OCI-LY1 (cell line): Measurements from ENCODE around the gene ACER3.

ENCODE experiments used
- H2AFZ ChIP-seq: fragments of 200-600 bp; sonication (generic), shearing (Covaris generic); 2 replicates; pipeline ENCODE4 v1.6.0; 2014; ENCODE audit warnings: antibody characterized with exemption, mild to moderate bottlenecking, low read length
- H3F3A ChIP-seq: fragments of 200-600 bp; sonication (generic), shearing (Covaris generic); 2 replicates; pipeline ENCODE4 v1.6.0; 2014; ENCODE audit warnings: mild to moderate bottlenecking, antibody characterized with exemption, low read length, moderate library complexity; ENCODE audit not compliant: insufficient read depth
- H3K27ac ChIP-seq: fragments of 200-600 bp; sonication (generic); 2 replicates; pipeline ENCODE4 v1.5.1; 2014; ENCODE audit warnings: low read length, mixed run types, mild to moderate bottlenecking, low read depth; ENCODE audit not compliant: poor library complexity, severe bottlenecking
- H3K27me3 ChIP-seq: fragments of 200-600 bp; sonication (generic); 2 replicates; pipeline ENCODE4 v1.6.0; 2014; ENCODE audit warnings: antibody characterized with exemption, mild to moderate bottlenecking, low read length, moderate library complexity; ENCODE audit not compliant: insufficient read depth
- H3K36me3 ChIP-seq: fragments of 200-600 bp; sonication (generic); 2 replicates; pipeline ENCODE4 v1.6.1; 2014; ENCODE audit warnings: mild to moderate bottlenecking, antibody characterized with exemption, low read length, moderate library complexity, mixed read lengths; ENCODE audit not compliant: insufficient read depth
- H3K4me1 ChIP-seq: fragments of 200-600 bp; sonication (generic); 2 replicates; pipeline ENCODE4 v1.5.1; 2014; ENCODE audit warnings: mild to moderate bottlenecking, low read length, moderate library complexity; ENCODE audit not compliant: insufficient read depth, severe bottlenecking
- H3K4me2 ChIP-seq: fragments of 200-600 bp; sonication (generic), shearing (Covaris generic); 2 replicates; pipeline ENCODE4 v1.6.1; 2014; ENCODE audit warnings: low read length
- H3K4me3 ChIP-seq: fragments of 200-600 bp; sonication (generic); 2 replicates; pipeline ENCODE4 v1.5.1; 2014; ENCODE audit warnings: low read length, low read depth, mild to moderate bottlenecking, mixed read lengths; ENCODE audit not compliant: poor library complexity, severe bottlenecking
- H3K79me2 ChIP-seq: fragments of 200-600 bp; shearing (Covaris generic); 2 replicates; pipeline ENCODE4 v1.6.1; 2016; ENCODE audit warnings: mixed run types, low read length, mixed read lengths; ENCODE audit not compliant: insufficient read depth
- H3K9ac ChIP-seq: fragments of 200-600 bp; sonication (generic), shearing (Covaris generic); 2 replicates; pipeline ENCODE4 v1.6.1; 2014; ENCODE audit warnings: mild to moderate bottlenecking, low read length, mixed read lengths
- H3K9me2 ChIP-seq: fragments of 200-600 bp; sonication (generic), shearing (Covaris generic); 2 replicates; pipeline ENCODE4 v1.6.1; 2014; ENCODE audit warnings: low read depth, mild to moderate bottlenecking, low read length, mixed read lengths
- H3K9me3 ChIP-seq: fragments of 200-600 bp; shearing (Covaris generic); 2 replicates; pipeline ENCODE4 v1.6.1; 2014; ENCODE audit warnings: low read length, mixed read lengths
- H4K20me1 ChIP-seq: fragments of 200-600 bp; sonication (generic), shearing (Covaris generic); 2 replicates; pipeline ENCODE4 v1.6.0; 2016; ENCODE audit warnings: mild to moderate bottlenecking, low read length; ENCODE audit not compliant: insufficient read depth
- CTCF ChIP-seq: fragments of 200-600 bp; sonication (generic), shearing (Covaris generic); IDR thresholded peaks from 2 replicates; pipeline ENCODE4 v1.5.1; 2017; ENCODE audit warnings: mild to moderate bottlenecking, antibody characterized with exemption, low read length, moderate library complexity, mixed read lengths
- EZH2 ChIP-seq: fragments of 200-600 bp; sonication (generic), shearing (Covaris generic); IDR thresholded peaks from 2 replicates; pipeline ENCODE4 v1.8.0; 2017; ENCODE audit warnings: borderline replicate concordance, mixed run types, mild to moderate bottlenecking, antibody characterized with exemption, low read length, moderate library complexity, mixed read lengths

Gene ACER3

GRCh38 chr11:77019976-77020595 is 159.4 kb downstream of the ACER3 start:
- H2AFZ ChIP-seq: no peak overlapping the region
- H3K27me3 ChIP-seq: no peaks in the 10 kb centered on the region
- H3K27ac ChIP-seq: no peak overlapping the region
- H3K36me3 ChIP-seq: no peaks in the 10 kb centered on the region
- no peak overlapping the region for H3K9ac ChIP-seq
- no peaks in the 10 kb centered on the region for H3K4me1 ChIP-seq
- no peak overlapping the region for H3K4me3 ChIP-seq
- H3F3A ChIP-seq: no peaks in the 10 kb centered on the region
- H3K79me2 ChIP-seq: no peaks in the 10 kb centered on the region
- H3K9me3 ChIP-seq: no peaks in the 10 kb centered on the region
- TF ChIP-seq CTCF (no peak), EZH2 (no peak)
- H3K4me2 ChIP-seq: no peak overlapping the region
- no peaks in the 10 kb centered on the region for H4K20me1 ChIP-seq
- H3K9me2 ChIP-seq: no peaks in the 10 kb centered on the region

- Histone ChIP-seq H3K27ac (no peak overlapping the region), H3K4me2 (no peak overlapping the region), H3K9ac (no peak overlapping the region), H4K20me1 (no peaks in the 10 kb centered on the region), H3K9me2 (no peaks in the 10 kb centered on the region), H3K27me3 (no peaks in the 10 kb centered on the region), H3K79me2 (no peaks in the 10 kb centered on the region), H3K9me3 (no peaks in the 10 kb centered on the region), H3F3A (no peaks in the 10 kb centered on the region), H2AFZ (no peak overlapping the region), H3K4me3 (no peak overlapping the region), H3K36me3 (no peaks in the 10 kb centered on the region), H3K4me1 (no peaks in the 10 kb centered on the region)
- TF ChIP-seq CTCF (no peak), EZH2 (no peak)
Observed at GRCh38 chr11:77020734-77021133, 160.0 kb downstream of the ACER3 start.

GRCh38 chr11:77024745-77025144 is 164.0 kb downstream of the ACER3 start:
- H3K27ac ChIP-seq: no peak overlapping the region
- H3K9me2 ChIP-seq: no peaks in the 10 kb centered on the region
- no peak overlapping the region for H2AFZ ChIP-seq
- no peaks in the 10 kb centered on the region for H3F3A ChIP-seq
- TF ChIP-seq CTCF (no peak), EZH2 (no peak)
- no peaks in the 10 kb centered on the region for H4K20me1 ChIP-seq
- H3K4me1 ChIP-seq: no peaks in the 10 kb centered on the region
- H3K36me3 ChIP-seq: no peaks in the 10 kb centered on the region
- H3K79me2 ChIP-seq: no peaks in the 10 kb centered on the region
- no peak overlapping the region for H3K4me2 ChIP-seq
- H3K9me3 ChIP-seq: no peaks in the 10 kb centered on the region
- H3K27me3 ChIP-seq: no peaks in the 10 kb centered on the region
- no peak overlapping the region for H3K4me3 ChIP-seq
- no peak overlapping the region for H3K9ac ChIP-seq
